Naive thymus-derived CD4-positive, alpha-beta T cell (primary cell): ENCODE measurements around the gene PAPLN. TPM values are rescaled to one million over a fixed set of nuclear protein-coding genes. Genes with fewer than 3 reads are reported as not detected.
A peak's percentile ranks its signal among the peaks of the same experiment; 100 is the strongest.

ENCODE experiments used
- ATAC-seq: fragments of 150-1000 bp; cut with Tn5 transposase; 2 replicates; pipeline ENCODE4 v1.10.0; 2021; ENCODE audit warnings: mild to moderate bottlenecking, moderate library complexity
- CTCF ChIA-PET: fragments of 350-600 bp; sonication (Branson Sonifier 250); formaldehyde crosslinking; loops from one replicate; lab custom pipeline; 2021; ENCODE audit warnings: antibody characterized with exemption; lab: Charles Lee
- POLR2A ChIA-PET: fragments of 350-600 bp; sonication (Branson Sonifier 250); formaldehyde crosslinking; loops from one replicate; lab custom pipeline; 2021; ENCODE audit warnings: antibody characterized with exemption, inconsistent platforms; lab: Charles Lee
- DNase-seq, 9 donors: peaks; one replicate each; pipeline versions ENCODE4 v3.0.0 to v3.0.0-alpha.2; 2020 to 2022; ENCODE audit warnings: mixed read lengths in 1 of 9
- H3K27ac ChIP-seq: one replicate; pipeline ENCODE4 v1.7.0; 2013; ENCODE audit warnings: mild to moderate bottlenecking, low read depth, low read length, moderate library complexity
- H3K27me3 ChIP-seq, 2 donors: one replicate each; pipeline ENCODE4 v1.7.0; 2013; ENCODE audit warnings: low read length in 2 of 2, mild to moderate bottlenecking in 2 of 2, moderate library complexity in 2 of 2; ENCODE audit not compliant: control insufficient read depth in 2 of 2, insufficient read depth in 2 of 2
- H3K36me3 ChIP-seq, 3 experiments: 1 replicate in 2 of 3; 2 replicates in 1 of 3; pipeline ENCODE4 v1.7.0; 2013; ENCODE audit warnings: low read length in 3 of 3, mild to moderate bottlenecking in 3 of 3, moderate library complexity in 1 of 3; ENCODE audit not compliant: insufficient read depth in 3 of 3, control insufficient read depth in 2 of 3
- H3K4me1 ChIP-seq, 2 donors: one replicate each; pipeline ENCODE4 v1.7.0; 2013; ENCODE audit warnings: low read length in 2 of 2, mild to moderate bottlenecking in 2 of 2, moderate library complexity in 1 of 2; ENCODE audit not compliant: control insufficient read depth in 2 of 2, insufficient read depth in 2 of 2
- H3K4me3 ChIP-seq: 2 replicates; pipeline ENCODE4 v1.7.0; 2013; ENCODE audit warnings: mild to moderate bottlenecking, low read length
- H3K9me3 ChIP-seq, 3 experiments: 1 replicate in 2 of 3; 2 replicates in 1 of 3; pipeline ENCODE4 v1.7.0; 2013; ENCODE audit warnings: low read length in 3 of 3; ENCODE audit not compliant: control insufficient read depth in 2 of 3
- H3K27ac Mint-ChIP-seq, 9 donors: one replicate each; pipeline ENCODE4 v1.8.0; 2020 to 2022; ENCODE audit warnings: mixed read lengths in 9 of 9, mild to moderate bottlenecking in 8 of 9, moderate library complexity in 5 of 9, inconsistent platforms in 2 of 9
- H3K27me3 Mint-ChIP-seq, 5 donors: one replicate each; pipeline ENCODE4 v1.8.0; 2021 to 2022; ENCODE audit warnings: mixed read lengths in 5 of 5, mild to moderate bottlenecking in 1 of 5
- H3K36me3 Mint-ChIP-seq, 5 donors: one replicate each; pipeline ENCODE4 v1.8.0; 2020 to 2022; ENCODE audit warnings: mixed read lengths in 5 of 5, mild to moderate bottlenecking in 3 of 5, inconsistent platforms in 1 of 5
- H3K4me1 Mint-ChIP-seq, 7 donors: one replicate each; pipeline ENCODE4 v1.8.0; 2020 to 2022; ENCODE audit warnings: mixed read lengths in 7 of 7, mild to moderate bottlenecking in 3 of 7, inconsistent platforms in 1 of 7
- H3K4me3 Mint-ChIP-seq, 10 donors: one replicate each; pipeline ENCODE4 v1.8.0; 2020 to 2022; ENCODE audit warnings: mild to moderate bottlenecking in 10 of 10, mixed read lengths in 10 of 10, moderate library complexity in 6 of 10, inconsistent platforms in 2 of 10
- H3K9me3 Mint-ChIP-seq, 11 donors: one replicate each; pipeline ENCODE4 v1.8.0; 2020 to 2022; ENCODE audit warnings: mixed read lengths in 11 of 11, mild to moderate bottlenecking in 4 of 11, inconsistent platforms in 1 of 11, moderate library complexity in 1 of 11
- intact Hi-C, 2 donors: fragments of 100-400 bp; cut with micrococcal nuclease; formaldehyde crosslinking; loops; one replicate each; pipeline ENCODE4 v1.15.1; 2023
- polyA plus RNA-seq, 2 donors: library from polyadenylated mRNA; unstranded; fragments of 300-500 nt; fragmentation: Illumina TruSeq; gene quantifications; one replicate each; pipeline ENCODE4 v1.2.3, GENCODE V29; 2021
- total RNA-seq, 6 experiments: library from RNA in 5 of 6; stranded (reverse) in 5 of 6; gene quantifications; 1 replicate in 5 of 6; 2 replicates in 1 of 6; pipeline ENCODE4 v1.2.3 and lab custom pipeline; 2021 to 2026

Gene PAPLN
- total and polyA plus RNA-seq, 7 experiments from 2014 or later = 0.08 to 1.4 (median 0.44) TPM

DNA sequence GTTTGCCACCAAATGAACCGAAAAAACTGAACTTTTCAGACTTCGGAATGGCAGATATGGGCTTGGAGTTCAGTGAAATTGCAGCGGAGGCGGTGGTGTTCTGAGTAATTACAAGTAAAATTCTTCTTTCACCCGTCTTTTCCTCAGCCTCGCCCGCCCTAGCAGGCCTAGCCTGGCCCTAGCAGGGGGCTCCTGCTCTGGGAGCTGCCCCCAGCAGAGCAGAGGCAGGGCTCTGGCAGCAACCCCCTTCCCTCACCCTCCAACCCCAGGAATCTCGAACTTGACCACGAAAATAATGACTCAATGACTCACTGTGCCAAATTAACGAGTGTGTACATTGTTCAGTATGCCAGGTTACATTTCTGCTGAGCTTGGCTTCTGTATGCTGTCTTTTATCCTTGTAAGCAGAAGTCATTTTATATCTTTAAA, 1.1 kb downstream of the PAPLN start:
- H3K27me3 ChIP-seq = peaks cover 0 to 8% of the 10 kb centered on the region in 2 donors
- Mint-ChIP-seq H3K4me3 (peak overlapping the region in 7 of 10 donors; percentile 7 to 42 (median 32)), H3K4me1 (peaks cover 10 to 24% (median 20%) of the 10 kb centered on the region in 7 donors), H3K36me3 (peaks cover 0 to 5% (median 0%) of the 10 kb centered on the region in 5 donors), H3K27ac (no peak overlapping the region), H3K27me3 (peaks cover 71 to 84% (median 75%) of the 10 kb centered on the region in 5 donors), H3K9me3 (peaks cover 0 to 1% (median 0%) of the 10 kb centered on the region in 11 donors)
- no peaks in the 10 kb centered on the region for H3K36me3 ChIP-seq
- no peak for ATAC-seq
- H3K27ac ChIP-seq = no peak overlapping the region
- no peak for DNase-seq
- H3K4me1 ChIP-seq = no peaks in the 10 kb centered on the region
- ChIA-PET POLR2A (no interaction called here), CTCF (interaction anchor here (0.6 kb wide), 1 partner anchor 226 kb away, joined by 3 read pairs; no protein-coding TSS in a partner anchor)
- intact Hi-C loops = no loop called here
- no peak overlapping the region for H3K4me3 ChIP-seq
- no peaks in the 10 kb centered on the region for H3K9me3 ChIP-seq

DNA sequence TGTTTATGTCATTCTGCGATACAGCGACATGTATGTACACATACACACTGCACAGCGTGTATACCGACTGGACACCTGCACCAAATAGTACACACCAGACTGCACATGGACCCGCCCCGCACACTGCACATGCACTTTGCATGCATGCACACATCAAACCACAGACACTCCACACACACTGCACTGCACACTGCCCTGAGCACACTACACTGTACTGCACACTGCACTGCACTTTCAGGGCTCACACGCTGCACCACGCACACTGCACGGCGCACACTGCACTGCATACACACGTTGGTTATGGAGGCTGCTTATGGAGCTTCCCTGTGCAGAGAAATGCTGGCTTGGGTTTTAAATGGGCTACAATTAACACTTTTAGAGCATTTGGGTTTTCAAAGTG, 1.6 kb downstream of the PAPLN start:
- Mint-ChIP-seq H3K36me3 (peaks cover 0 to 5% (median 0%) of the 10 kb centered on the region in 5 donors), H3K4me3 (peak overlapping the region in 3 of 10 donors; percentile 2 to 7 (median 7)), H3K27ac (no peak overlapping the region), H3K4me1 (peaks cover 10 to 29% (median 20%) of the 10 kb centered on the region in 7 donors), H3K9me3 (peaks cover 0 to 1% (median 0%) of the 10 kb centered on the region in 11 donors), H3K27me3 (peaks cover 71 to 84% (median 75%) of the 10 kb centered on the region in 5 donors)
- H3K4me3 ChIP-seq = no peak overlapping the region
- H3K36me3 ChIP-seq = no peaks in the 10 kb centered on the region
- intact Hi-C loops = no loop called here
- H3K27me3 ChIP-seq = peaks cover 0 to 8% of the 10 kb centered on the region in 2 donors
- ChIA-PET CTCF (no interaction called here), POLR2A (no interaction called here)
- no peaks in the 10 kb centered on the region for H3K4me1 ChIP-seq
- DNase-seq = no peak
- no peak overlapping the region for H3K27ac ChIP-seq
- ATAC-seq = no peak
- no peaks in the 10 kb centered on the region for H3K9me3 ChIP-seq

DNA sequence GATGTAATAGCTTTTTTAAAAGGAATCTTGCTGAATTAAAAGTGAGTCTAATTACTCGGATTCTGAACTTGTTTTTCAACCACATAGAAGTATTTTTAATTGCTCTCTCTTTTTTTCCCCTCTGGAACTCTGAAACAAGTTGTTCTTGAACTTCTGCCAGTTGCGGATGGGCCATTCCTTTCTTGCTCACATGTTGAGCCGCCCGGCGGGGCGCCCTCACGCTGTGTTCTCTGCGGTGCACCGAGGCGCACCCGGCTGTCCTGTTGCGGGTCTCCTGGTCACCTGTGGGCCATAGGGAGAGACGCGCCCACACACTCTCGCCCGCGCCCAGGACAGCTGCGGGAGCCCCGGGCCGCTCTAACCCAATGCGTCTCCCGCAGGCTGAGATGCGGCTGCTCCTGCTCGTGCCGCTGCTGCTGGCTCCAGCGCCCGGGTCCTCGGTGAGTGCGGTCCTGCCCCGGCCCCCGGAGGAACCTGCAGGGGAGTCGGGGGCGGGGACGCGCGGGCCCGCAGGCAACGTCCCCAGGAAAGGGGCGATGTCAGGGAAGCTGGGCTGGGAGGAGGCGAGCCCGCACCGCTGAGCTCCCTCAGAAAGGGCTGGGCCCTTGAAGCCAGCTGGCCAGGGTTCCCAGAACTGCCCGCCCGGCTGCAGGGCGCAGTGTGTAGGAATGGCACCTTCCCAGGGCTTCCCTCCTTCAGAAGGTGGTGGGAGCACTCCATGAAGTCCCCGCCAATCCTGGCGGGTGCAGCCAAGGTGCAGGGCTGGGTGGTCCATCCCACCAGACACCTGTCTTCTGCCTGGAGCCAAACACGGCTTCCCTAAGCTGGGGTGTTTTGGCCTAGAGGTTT, 2.3 kb downstream of the PAPLN start:
- DNase-seq (no peak), ATAC-seq (no peak)
- peaks cover 68 to 83% (median 75%) of the 10 kb centered on the region in 5 donors for H3K27me3 Mint-ChIP-seq
- no peak overlapping the region for H3K27ac Mint-ChIP-seq
- H3K9me3 ChIP-seq = no peaks in the 10 kb centered on the region
- H3K4me3 ChIP-seq = no peak overlapping the region
- intact Hi-C loops = no loop called here
- peaks cover 10 to 29% (median 20%) of the 10 kb centered on the region in 7 donors for H3K4me1 Mint-ChIP-seq
- no peaks in the 10 kb centered on the region for H3K4me1 ChIP-seq
- no peak overlapping the region for H3K27ac ChIP-seq
- peaks cover 0 to 5% (median 0%) of the 10 kb centered on the region in 5 donors for H3K36me3 Mint-ChIP-seq
- ChIA-PET CTCF (no interaction called here), POLR2A (no interaction called here)
- no peaks in the 10 kb centered on the region for H3K36me3 ChIP-seq
- peaks cover 0 to 8% of the 10 kb centered on the region in 2 donors for H3K27me3 ChIP-seq
- peak overlapping the region in 2 of 10 donors; percentile 7 to 34 for H3K4me3 Mint-ChIP-seq
- peaks cover 0 to 1% (median 0%) of the 10 kb centered on the region in 11 donors for H3K9me3 Mint-ChIP-seq

DNA sequence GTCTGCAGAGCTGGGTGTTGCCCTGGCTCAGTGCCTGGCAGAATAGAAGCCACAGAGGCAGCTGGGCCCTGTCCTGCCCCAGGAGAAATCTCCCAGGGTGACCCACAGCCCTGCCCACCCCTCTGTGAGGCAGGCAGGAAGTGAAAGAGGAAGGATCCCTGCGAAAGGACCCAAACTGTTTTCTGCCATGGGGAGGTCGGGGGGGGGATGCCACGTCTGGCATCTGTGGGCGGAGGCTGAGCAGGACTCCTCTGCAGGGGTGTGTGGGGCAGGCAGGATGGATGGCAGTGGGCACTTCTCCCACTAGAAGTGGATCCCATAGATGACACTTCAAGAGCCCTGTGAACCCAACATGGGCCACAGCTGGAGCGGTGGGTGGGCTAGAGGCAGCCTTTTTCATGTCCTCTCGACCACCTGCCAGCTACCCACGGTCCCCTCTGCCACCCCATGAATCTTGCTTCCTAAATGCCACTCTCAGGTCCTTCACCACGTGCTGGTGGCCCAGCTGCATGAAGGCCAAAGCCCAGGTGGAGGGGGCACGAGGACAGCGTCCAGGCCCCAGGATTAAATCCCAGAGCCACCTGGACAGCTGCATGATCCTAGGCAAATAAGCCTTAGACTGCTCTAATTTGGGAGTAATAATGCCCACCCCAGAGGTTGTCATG, 3.6 kb downstream of the PAPLN start:
- ATAC-seq (peak; percentile 37), DNase-seq (no peak)
- intact Hi-C loops = no loop called here
- peaks cover 0 to 8% of the 10 kb centered on the region in 2 donors for H3K27me3 ChIP-seq
- H3K9me3 ChIP-seq = no peaks in the 10 kb centered on the region
- no peak overlapping the region for H3K4me3 ChIP-seq
- Mint-ChIP-seq H3K4me3 (no peak overlapping the region), H3K9me3 (peaks cover 0 to 1% (median 0%) of the 10 kb centered on the region in 11 donors), H3K36me3 (peaks cover 0 to 5% (median 0%) of the 10 kb centered on the region in 5 donors), H3K4me1 (peaks cover 10 to 25% (median 24%) of the 10 kb centered on the region in 7 donors), H3K27ac (no peak overlapping the region), H3K27me3 (peaks cover 60 to 76% (median 66%) of the 10 kb centered on the region in 5 donors)
- H3K27ac ChIP-seq = no peak overlapping the region
- no peaks in the 10 kb centered on the region for H3K4me1 ChIP-seq
- ChIA-PET POLR2A (no interaction called here), CTCF (no interaction called here)
- H3K36me3 ChIP-seq = no peaks in the 10 kb centered on the region

DNA sequence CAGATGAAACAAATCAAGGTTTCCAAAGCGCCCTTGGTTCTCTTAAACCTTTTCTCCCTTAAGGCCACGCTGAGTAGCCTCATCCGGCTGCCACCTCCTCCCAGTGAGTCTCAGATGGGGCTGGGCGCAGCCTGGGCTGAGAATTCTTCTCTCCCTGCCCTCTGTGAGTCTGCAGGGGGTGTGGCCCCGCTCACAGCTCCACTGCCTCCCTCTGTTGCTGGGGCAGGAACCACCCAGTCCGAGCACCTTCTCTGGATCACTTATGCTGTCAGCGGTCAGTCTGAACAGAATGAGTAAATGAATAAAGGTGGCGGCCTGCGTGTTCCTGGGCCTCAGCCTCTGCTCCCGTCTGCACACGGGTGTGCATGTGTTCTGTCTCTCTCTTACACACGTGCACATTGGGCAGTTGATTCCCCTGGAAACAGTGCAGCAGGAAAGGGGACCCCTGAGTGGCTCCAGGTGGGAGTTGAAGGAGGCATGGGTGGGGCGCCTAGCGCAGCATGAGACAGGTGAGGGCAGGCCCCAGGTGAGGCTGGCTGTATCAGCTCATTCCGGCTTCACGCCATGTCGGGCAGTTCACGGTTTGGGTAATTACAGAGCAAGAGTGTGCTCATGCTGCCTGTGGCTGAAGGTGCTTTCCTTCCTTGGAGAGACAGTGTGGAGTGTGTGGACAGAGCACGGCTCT, 4.3 kb downstream of the PAPLN start:
- Mint-ChIP-seq H3K36me3 (peaks cover 0 to 5% (median 0%) of the 10 kb centered on the region in 5 donors), H3K9me3 (peaks cover 0 to 1% (median 0%) of the 10 kb centered on the region in 11 donors), H3K4me1 (peaks cover 12 to 29% (median 26%) of the 10 kb centered on the region in 7 donors), H3K4me3 (no peak overlapping the region), H3K27ac (no peak overlapping the region), H3K27me3 (peaks cover 53 to 72% (median 62%) of the 10 kb centered on the region in 5 donors)
- peaks cover 0 to 5% of the 10 kb centered on the region in 2 donors for H3K27me3 ChIP-seq
- peaks cover 0 to 4% of the 10 kb centered on the region in 2 donors for H3K4me1 ChIP-seq
- ATAC-seq (no peak), DNase-seq (no peak)
- CTCF ChIA-PET = no interaction called here
- H3K36me3 ChIP-seq = no peaks in the 10 kb centered on the region
- no peak overlapping the region for H3K27ac ChIP-seq
- intact Hi-C loops = no loop called here
- POLR2A ChIA-PET = no interaction called here
- H3K4me3 ChIP-seq = no peak overlapping the region
- H3K9me3 ChIP-seq = no peaks in the 10 kb centered on the region

DNA sequence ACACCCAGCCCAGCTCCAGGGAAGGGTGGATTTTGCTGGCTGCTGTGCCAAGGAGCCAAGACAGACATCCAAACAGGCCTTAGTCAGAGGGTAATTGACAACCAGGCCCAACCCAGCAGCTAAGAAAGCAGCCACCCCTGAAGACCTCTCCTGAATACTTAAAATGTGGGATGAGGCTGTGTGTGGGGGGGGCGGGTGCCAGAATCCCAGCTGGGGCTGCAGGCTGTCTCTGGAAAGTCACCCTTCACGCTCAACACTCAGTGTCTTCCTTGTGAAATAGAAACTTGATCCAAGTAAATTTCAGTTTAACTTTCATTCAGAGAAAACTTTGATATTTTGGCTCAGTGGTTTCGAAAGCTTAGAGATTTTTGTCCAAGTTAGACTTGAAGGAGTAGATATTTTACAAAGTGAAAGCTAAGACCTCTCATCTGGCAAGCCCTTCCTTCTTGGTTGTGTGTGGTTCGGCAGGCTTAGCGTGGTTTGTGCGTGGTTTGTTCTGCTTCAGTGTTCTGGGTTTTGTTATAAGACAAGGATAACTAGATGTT, 5.1 kb downstream of the PAPLN start:
- peaks cover 47 to 68% (median 59%) of the 10 kb centered on the region in 5 donors for H3K27me3 Mint-ChIP-seq
- intact Hi-C loops = no loop called here
- ChIA-PET CTCF (no interaction called here), POLR2A (no interaction called here)
- no peaks in the 10 kb centered on the region for H3K36me3 ChIP-seq
- DNase-seq (no peak), ATAC-seq (no peak)
- H3K27ac ChIP-seq = no peak overlapping the region
- no peaks in the 10 kb centered on the region for H3K9me3 ChIP-seq
- H3K27ac Mint-ChIP-seq = no peak overlapping the region
- peaks cover 0 to 2% (median 0%) of the 10 kb centered on the region in 11 donors for H3K9me3 Mint-ChIP-seq
- H3K4me3 Mint-ChIP-seq = peak overlapping the region in 3 of 10 donors; percentile 5 to 40 (median 15)
- H3K4me1 Mint-ChIP-seq = peaks cover 13 to 31% (median 24%) of the 10 kb centered on the region in 7 donors
- peaks cover 0 to 4% (median 0%) of the 10 kb centered on the region in 5 donors for H3K36me3 Mint-ChIP-seq
- H3K27me3 ChIP-seq = no peaks in the 10 kb centered on the region
- no peak overlapping the region for H3K4me3 ChIP-seq
- H3K4me1 ChIP-seq = peaks cover 0 to 4% of the 10 kb centered on the region in 2 donors
